Loucy (cell line): ENCODE data around the gene WNT5A.

Experiments
- CTCF ChIP-seq: fragments of 200-600 bp; sonication (generic); conservative IDR thresholded peaks from 2 replicates; pipeline ENCODE4 v1.5.1; 2014; ENCODE audit warnings: mild to moderate bottlenecking, antibody characterized with exemption, low read length
- EZH2phosphoT487 ChIP-seq: fragments of 200-600 bp; IDR thresholded peaks from 2 replicates; pipeline ENCODE4 v1.6.1; 2018; ENCODE audit warnings: antibody characterized with exemption, mild to moderate bottlenecking, moderate library complexity, borderline replicate concordance

GRCh38 chr3:55439657-55440056 is 47.4 kb downstream of the WNT5A start:
- TF ChIP-seq CTCF (no peak), EZH2phosphoT487 (no peak)
